Measurements from ENCODE around the gene ENPP6.

Gene ENPP6

GRCh38 chr4:184102488-184102887 is 115.2 kb downstream of the ENPP6 start:
- DNase-seq, result no peak

- no peak for DNase-seq
Measured at GRCh38 chr4:184101711-184102110, 116.0 kb downstream of the ENPP6 start.

- peak; percentile 45 for DNase-seq
Measured at GRCh38 chr4:184100297-184100885, 117.3 kb downstream of the ENPP6 start.

- DNase-seq, result no peak
Measured at GRCh38 chr4:184099535-184099966, 118.1 kb downstream of the ENPP6 start.

GRCh38 chr4:184099000-184099399 is 118.7 kb downstream of the ENPP6 start:
- no peak for DNase-seq

- no peak for DNase-seq
Measured at GRCh38 chr4:184097815-184098214, 119.9 kb downstream of the ENPP6 start.

GRCh38 chr4:184097241-184097605 is 120.5 kb downstream of the ENPP6 start:
- peak; percentile 7 for DNase-seq

- DNase-seq, result no peak
Measured at GRCh38 chr4:184096561-184097240, 121.0 kb downstream of the ENPP6 start.

GRCh38 chr4:184094532-184095159 is 123.0 kb downstream of the ENPP6 start:
- no peak for DNase-seq

- DNase-seq, result no peak
Measured at GRCh38 chr4:184091986-184092385, 125.7 kb downstream of the ENPP6 start.

- no peak for DNase-seq
Measured at GRCh38 chr4:184090571-184090970, 127.1 kb downstream of the ENPP6 start.

GRCh38 chr4:184080674-184081073 is 137.0 kb downstream of the ENPP6 start:
- DNase-seq, result no peak

GRCh38 chr4:184074677-184075388 is 142.8 kb downstream of the ENPP6 start:
- no peak for DNase-seq

- no peak for DNase-seq
Measured at GRCh38 chr4:184067931-184068554, 149.6 kb downstream of the ENPP6 start.

GRCh38 chr4:184066584-184067300 is 150.9 kb downstream of the ENPP6 start:
- DNase-seq, result no peak

- DNase-seq, result no peak
Measured at GRCh38 chr4:184064877-184065276, 152.8 kb downstream of the ENPP6 start.

GRCh38 chr4:184062769-184063168 is 154.9 kb downstream of the ENPP6 start:
- no peak for DNase-seq

GRCh38 chr4:184061582-184061981 is 156.1 kb downstream of the ENPP6 start:
- DNase-seq, result no peak

GRCh38 chr4:184059099-184059498 is 158.6 kb downstream of the ENPP6 start:
- DNase-seq, result no peak

- no peak for DNase-seq
Measured at GRCh38 chr4:184058026-184058425, 159.6 kb downstream of the ENPP6 start.

- DNase-seq, result no peak
Measured at GRCh38 chr4:184056877-184057276, 160.8 kb downstream of the ENPP6 start.

- no peak for DNase-seq
Measured at GRCh38 chr4:184053434-184053833, 164.2 kb downstream of the ENPP6 start.

- no peak for DNase-seq
Measured at GRCh38 chr4:184052616-184053015, 165.1 kb downstream of the ENPP6 start.

All from stimulated activated CD4-positive, alpha-beta T cell treated with anti-CD3 and anti-CD28 coated beads, Interleukin-4, amount 100 ng/mL, for 1 hour (primary cell).